Activated CD4-positive, CD25-positive, alpha-beta regulatory T cell (primary cell): Measurements from ENCODE around the gene OR2T5.
"Not testable (repeated sequence)": the region's sequence is repeated elsewhere in the genome, so short reads cannot be mapped to it uniquely, and the experiment has no call there.

ENCODE experiments used
- DNase-seq, 4 experiments: peaks; one replicate each; lab custom pipeline; 2025; lab: John Stamatoyannopoulos, UW

OR2T5 gene

DNA sequence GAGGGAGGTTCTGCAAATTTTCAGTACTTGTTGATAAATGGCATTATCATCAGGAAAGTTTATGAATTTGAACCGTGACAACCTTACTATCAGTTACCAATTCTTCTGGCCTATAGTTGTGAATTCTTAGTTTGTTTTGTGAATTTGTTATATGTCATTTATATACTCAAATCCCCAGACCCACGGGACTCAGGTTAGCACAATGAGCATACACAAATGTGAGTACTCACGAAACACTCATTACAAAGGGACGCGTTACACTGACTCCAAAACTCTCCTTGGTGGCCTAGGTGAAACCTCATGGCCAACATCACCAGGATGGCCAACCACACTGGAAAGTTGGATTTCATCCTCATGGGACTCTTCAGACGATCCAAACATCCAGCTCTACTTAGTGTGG is at the start of gene OR2T5:
TSS of gene OR2T5 (plus strand) at position 301 of the 400 bp plus-strand sequence. CDS start at position 301, 0 bp downstream.
- DNase-seq: not testable (repeated sequence)

- not testable (repeated sequence) for DNase-seq
These were observed 49.7 kb upstream of the OR2T5 start for GRCh38 chr1:248438668-248439067.

DNA sequence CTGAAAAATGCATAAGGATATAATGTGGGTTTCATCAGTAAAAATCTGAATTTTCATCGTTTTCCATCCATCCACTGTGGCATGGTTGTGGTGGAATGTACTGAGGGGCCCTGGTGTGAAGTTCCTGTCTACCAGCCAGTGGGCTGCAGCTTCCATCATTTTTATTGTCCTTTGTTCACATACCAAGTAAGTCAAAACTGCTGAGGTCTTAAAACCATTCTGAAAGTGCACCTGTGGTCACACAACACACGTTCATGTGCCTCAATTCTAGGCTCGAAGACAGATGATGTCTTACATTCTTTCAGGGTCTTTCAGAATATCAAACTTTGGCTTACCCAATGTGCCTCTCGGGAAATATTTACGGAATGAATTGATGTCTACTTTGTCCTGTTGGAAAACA is 49.1 kb upstream of the OR2T5 start:
- not testable (repeated sequence) for DNase-seq

DNA sequence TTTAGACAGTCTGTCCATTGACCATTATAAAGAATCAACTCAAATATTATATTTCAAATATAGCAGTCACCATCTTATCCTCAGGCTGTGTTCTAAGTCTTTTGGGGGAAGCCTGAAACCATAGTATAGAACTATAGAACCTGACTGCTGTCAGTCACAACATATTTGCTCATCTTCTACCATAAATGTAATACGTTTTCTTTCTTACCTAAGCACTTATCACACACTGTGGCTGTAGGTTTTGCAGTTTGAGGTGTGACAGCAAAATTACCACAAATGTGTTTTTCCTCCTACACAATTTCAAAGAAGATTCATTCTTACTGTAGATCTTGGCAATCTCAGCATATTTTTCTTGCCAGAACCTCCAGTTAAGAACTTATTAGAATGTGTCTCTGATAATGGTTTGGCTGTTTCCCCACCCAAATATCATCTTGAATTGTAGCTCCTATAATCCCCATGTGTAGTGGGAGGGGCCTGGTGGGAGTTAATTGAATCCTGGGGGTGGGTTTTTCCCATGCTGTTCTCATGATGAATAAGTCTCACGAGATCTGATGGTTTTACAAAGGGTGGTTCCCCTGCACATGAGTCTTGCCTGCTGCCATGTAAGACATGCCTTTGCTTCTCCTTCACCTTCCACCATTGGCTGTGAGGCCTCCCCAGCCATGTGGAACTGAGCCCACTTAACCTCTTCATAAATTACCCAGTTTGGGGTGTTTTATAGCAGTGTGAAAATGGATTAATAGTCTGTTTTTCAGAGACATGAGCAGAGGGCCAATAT is 45.7 kb upstream of the OR2T5 start:
- not testable (repeated sequence) for DNase-seq

- DNase-seq: not testable (repeated sequence)
These were observed 43.8 kb upstream of the OR2T5 start for GRCh38 chr1:248444603-248445002.

DNA sequence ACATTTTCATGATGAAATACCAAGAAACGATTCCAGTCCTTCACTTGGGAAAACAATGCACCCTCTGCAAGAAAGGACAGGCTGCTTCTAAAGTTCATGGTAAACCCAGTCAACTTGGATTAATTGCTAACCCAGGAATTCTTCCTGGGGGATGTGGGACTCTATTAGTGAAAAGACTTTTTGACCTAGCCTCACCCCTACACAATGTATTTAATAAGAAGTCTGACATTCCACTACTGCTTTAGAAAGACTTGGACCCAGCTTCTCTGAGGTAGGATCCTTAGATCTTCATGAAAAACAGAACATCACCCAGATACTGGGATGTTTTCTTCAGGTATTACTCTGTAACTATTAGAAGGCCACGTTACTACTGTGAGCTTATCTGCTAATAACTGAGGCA is 43.0 kb upstream of the OR2T5 start, which contains the start of gene OR2T2:
TSS of gene OR2T2 (plus strand) at position 239 of the 400 bp plus-strand sequence. CDS start 7,161 bp downstream, outside the sequence.
- not testable (repeated sequence) for DNase-seq

GRCh38 chr1:248448409-248449074 is 39.8 kb upstream of the OR2T5 start:
- not testable (repeated sequence) for DNase-seq

- DNase-seq: not testable (repeated sequence)
These were observed 38.4 kb upstream of the OR2T5 start for GRCh38 chr1:248449821-248450465.

DNA sequence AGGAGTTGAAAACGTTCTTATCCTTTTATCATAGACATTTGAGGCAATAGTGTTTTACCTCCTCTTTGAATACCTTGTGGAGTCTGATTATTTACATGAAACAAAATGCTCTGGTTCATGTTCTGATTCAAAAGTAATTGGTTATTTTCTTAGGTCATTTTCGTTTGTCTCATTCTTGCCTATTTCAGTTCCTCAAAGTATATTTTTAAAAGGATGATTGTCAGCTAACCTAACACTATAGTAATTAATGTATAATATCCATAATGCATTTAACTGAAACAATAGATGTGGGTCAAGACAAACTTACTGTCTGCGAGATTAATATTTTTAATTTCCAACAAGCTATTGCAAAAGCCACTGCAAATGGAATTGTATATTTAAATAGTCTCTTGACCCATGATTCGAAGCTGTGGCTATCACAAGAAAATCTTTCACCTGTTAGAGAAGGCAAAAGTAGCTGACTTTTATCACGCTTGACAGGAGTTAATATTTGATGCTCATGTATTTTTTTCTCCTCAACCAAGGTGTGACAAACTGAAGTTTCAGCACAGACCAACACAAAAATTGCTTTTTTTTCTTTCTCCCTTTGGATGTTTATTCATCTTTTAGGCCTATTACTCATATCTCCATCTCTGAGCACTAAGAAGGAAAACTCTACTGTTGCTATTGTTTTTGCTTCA is 37.8 kb upstream of the OR2T5 start:
- DNase-seq: not testable (repeated sequence)

DNA sequence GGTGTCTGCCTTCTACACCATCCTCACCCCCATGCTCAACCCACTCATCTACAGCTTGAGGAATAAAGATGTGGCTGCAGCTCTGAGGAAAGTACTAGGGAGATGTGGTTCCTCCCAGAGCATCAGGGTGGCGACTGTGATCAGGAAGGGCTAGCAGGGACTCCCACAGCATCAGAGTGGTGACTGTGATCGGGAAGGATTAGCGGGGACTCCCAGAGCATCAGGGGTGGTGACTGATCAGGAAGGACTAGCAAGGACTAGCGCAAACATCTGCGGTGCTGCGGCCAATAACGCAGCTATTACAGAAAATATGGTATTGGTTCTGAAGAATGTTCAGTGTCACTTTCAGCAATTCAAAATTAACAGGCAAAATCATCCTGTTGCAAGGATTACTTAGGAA is 34.8 kb upstream of the OR2T5 start:
- not testable (repeated sequence) for DNase-seq

GRCh38 chr1:248455045-248455444 is 33.3 kb upstream of the OR2T5 start:
- not testable (repeated sequence) for DNase-seq

- DNase-seq: not testable (repeated sequence)
These were observed 31.8 kb upstream of the OR2T5 start for GRCh38 chr1:248456635-248457034.

DNA sequence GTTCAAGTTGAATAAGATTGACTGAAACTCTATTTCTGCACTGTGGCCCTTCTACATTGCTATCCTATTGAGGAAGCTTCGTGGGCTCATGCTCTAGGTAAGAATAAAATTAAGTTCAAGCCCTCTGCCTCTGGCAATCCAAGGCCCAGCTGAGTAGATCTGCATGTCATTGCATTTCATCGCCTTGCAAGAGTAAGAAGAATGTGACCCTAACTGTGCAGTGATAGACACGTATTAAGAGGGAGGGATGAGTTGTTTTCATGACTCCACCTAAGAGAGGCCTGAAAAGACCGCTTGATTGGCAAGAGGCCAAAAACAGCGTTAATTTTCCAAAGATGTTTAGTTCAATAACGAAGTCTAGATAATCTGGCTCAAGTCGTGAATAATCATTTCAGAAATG is 29.3 kb upstream of the OR2T5 start:
- not testable (repeated sequence) for DNase-seq

DNA sequence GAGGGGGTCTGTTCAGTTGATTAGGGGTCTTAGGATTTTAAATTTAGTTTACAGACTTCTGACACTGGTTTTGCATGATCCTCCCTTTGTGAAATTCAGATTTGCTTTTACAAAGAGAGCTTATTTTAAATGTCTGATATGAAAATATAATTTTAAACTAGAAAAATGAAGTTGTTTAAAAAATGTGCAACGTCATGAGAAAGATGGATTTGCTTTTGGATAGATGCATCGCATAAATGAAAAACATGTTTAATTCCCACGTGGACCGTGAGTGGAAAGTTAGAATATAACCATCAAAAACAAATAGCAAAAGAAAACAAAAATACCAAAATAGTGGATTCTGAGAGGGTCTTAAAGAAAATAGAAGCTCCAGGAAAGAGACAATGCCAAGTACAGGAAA is 17.2 kb upstream of the OR2T5 start:
- DNase-seq: no peak

DNA sequence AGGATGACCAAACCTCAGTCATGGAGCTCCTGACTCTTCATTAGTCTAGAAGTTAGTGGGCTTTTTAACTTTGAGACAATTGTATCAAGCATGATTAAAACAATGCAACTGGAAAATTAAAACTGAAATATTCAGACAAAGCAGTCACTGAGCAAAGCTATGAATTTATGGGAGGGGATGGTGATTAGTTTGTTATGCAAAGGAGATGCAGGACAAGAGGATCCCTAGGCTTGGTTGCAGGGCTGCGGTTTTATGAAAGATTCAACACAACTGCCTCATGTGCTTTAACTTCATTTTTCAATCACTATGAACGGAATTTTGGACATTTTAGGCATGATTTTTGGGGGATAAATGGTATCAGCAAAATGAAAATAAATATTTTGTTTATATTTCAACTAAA is 16.3 kb upstream of the OR2T5 start:
- not testable (repeated sequence) for DNase-seq

DNA sequence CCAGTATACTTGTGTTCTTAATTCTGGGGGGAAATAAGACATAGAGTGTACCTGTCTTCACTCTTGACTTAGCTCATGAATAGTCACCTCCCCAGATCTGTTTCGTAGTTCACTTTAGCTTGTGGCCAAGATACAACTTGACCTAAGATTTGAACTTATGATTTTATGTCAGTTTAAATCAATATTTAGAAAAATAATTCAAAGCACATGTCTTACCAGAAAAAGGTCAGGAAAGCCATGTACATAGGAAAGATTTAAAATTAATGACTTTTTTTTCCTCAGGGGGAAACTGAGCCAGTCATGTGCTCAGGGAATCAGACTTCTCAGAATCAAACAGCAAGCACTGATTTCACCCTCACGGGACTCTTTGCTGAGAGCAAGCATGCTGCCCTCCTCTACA is 15.3 kb upstream of the OR2T5 start, which contains the start of gene OR2T3:
TSS of gene OR2T3 (plus strand) at position 301 of the 400 bp plus-strand sequence. CDS start at position 301, 0 bp downstream.
- DNase-seq: not testable (repeated sequence)

DNA sequence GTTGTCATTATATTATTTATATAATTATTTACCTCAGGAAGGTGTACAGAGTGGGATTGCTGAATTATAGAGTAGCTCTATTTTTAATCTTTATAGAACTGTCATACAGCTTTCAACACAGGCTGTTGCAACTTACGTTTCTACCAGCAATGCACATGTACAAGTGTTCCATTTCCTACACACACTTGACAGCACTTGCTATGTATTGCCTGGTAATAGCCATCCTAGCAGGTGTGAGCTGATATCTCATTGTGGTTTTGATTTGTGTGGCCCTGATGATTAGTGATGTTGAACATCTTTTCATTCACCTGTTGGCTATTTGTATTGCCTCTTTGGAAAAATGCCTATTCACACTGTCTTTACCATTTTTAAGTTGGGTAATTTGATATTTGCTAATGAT is 12.7 kb upstream of the OR2T5 start:
- not testable (repeated sequence) for DNase-seq

DNA sequence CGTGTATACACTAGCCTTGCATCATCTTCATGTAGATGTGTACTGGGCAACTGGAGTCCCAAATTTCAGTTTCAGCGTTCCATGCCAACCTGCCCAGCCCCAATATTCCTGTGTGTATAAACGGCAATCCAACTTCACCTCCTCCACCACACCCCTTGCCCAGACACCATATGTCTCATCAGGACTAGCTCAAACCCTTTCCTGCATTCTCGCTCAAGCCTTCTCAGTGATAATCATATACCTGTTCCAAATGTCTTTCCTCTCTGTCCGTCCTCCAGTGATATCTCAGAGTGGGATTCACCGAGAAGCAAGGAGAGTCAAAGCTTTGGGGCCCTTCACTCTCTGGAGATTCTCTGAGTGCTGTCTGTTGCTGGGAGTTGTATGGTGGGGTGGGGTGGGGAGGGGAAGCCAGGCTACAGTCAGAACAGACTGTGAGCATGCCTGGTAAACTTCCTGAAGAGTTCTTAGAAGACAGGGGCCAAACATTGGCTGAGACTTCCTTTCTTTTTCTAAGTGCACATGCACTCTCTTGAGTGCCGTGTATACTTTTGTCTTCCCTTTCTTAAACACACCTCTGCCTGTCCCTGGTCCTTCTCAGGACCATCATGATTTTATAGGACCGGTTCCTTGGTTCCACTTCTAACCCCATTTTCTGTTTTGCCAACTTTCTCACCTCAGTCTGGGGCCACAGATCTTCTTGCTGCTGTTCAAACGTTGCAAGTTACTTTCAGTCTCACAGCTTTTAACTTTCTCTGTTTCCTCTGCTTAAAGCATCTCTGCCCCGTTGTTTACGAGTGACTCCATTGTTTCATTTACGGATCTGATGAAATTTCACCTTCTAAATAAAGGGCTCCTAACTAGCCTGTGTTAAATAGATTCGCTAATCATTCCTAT is 6.5 kb upstream of the OR2T5 start:
- not testable (repeated sequence) for DNase-seq

DNA sequence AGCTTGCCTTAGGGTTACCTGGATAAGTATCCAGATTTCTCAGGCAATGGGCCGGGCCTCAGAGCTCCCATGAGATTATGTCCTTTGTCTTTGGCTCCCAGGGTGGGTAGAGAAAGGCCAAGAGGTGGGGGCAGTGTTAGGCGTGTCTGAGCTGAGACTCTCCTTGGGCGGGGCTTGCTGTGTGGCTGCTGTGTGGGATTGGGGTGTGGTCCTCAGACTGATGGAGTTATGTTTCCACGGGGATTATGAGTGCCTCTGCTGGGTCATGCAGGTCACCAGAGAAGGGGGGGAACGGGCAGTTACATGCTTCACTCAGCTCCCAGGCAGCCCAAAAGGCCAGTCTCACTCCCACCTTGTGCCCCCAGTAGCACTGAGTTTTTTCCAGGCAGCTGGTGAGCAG is 8.3 kb downstream of the OR2T5 start:
- DNase-seq: not testable (repeated sequence)

- DNase-seq: not testable (repeated sequence)
These were observed 12.1 kb downstream of the OR2T5 start for GRCh38 chr1:248500305-248501035.
